Endothelial cell of umbilical vein (primary cell): ENCODE data around the gene CEP85. TPM values are rescaled to one million over a fixed set of nuclear protein-coding genes. Genes with fewer than 3 reads are reported as not detected.

Experiments used
- BruUV-seq: library from RNA; stranded (reverse); fragments of 400-500 nt; replicated peaks from 2 replicates; lab custom pipeline; 2021; lab: Mats Ljungman, UMichigan
- CTCF ChIA-PET: fragments of 300-600, 350-600 bp; sonication (Branson Sonifier 250); formaldehyde crosslinking; loops from one replicate; lab custom pipeline; 2021; ENCODE audit warnings: antibody characterized with exemption, inconsistent platforms; lab: Charles Lee
- POLR2A ChIA-PET: fragments of 300-600, 350-600 bp; sonication (Branson Sonifier 250); formaldehyde crosslinking; loops from one replicate; lab custom pipeline; 2021; ENCODE audit warnings: antibody characterized with exemption, inconsistent platforms; lab: Charles Lee
- DNase-seq: peaks from one replicate; pipeline ENCODE4 v3.0.0-alpha.2; 2011; ENCODE audit warnings: low read depth, low spot score
- FAIRE-seq: peaks from 2 replicates; lab custom pipeline; 2011; peaks lifted over from hg19 to GRCh38; lab: Jason Lieb, UNC
- H2AFZ ChIP-seq: 2 replicates; pipeline ENCODE4 v1.6.0; 2012; ENCODE audit warnings: low read depth, low read length, control low read depth, inconsistent platforms
- H3K27ac ChIP-seq: 2 replicates; pipeline ENCODE4 v1.5.1; 2011; ENCODE audit warnings: low read depth, mild to moderate bottlenecking, control low read depth, low read length, moderate library complexity; ENCODE audit not compliant: insufficient read depth
- H3K27me3 ChIP-seq, 2 experiments: 2 replicates each; pipeline versions ENCODE4 v1.6.0 to v1.6.1; 2011; ENCODE audit warnings: low read length in 2 of 2, mixed read lengths in 1 of 2; ENCODE audit not compliant: control insufficient read depth in 2 of 2, insufficient read depth in 2 of 2
- H3K36me3 ChIP-seq, 2 experiments: 2 replicates in 1 of 2; 3 replicates in 1 of 2; pipeline ENCODE4 v1.5.1; 2011; ENCODE audit warnings: low read length in 2 of 2, mild to moderate bottlenecking in 1 of 2, moderate library complexity in 1 of 2; ENCODE audit not compliant: control insufficient read depth in 2 of 2, insufficient read depth in 2 of 2; ENCODE audit errors: extremely low read depth in 1 of 2
- H3K4me1 ChIP-seq: 3 replicates; pipeline ENCODE4 v1.5.1; 2011; ENCODE audit warnings: mild to moderate bottlenecking, low read length; ENCODE audit not compliant: control insufficient read depth, insufficient read depth; ENCODE audit errors: extremely low read depth
- H3K4me2 ChIP-seq: 2 replicates; pipeline ENCODE4 v1.6.1; 2011; ENCODE audit warnings: low read length, control low read depth, mixed read lengths; ENCODE audit not compliant: insufficient read depth
- H3K4me3 ChIP-seq, 3 experiments: fragments of 200-600 bp in 1 of 3; sonication (generic), shearing (Covaris generic) in 1 of 3; replicated peaks in 1 of 3; 2 replicates each; pipeline ENCODE4 v1.5.1; 2011 to 2016; ENCODE audit warnings: control low read depth in 3 of 3, low read length in 3 of 3, mild to moderate bottlenecking in 2 of 3, inconsistent platforms in 1 of 3, low read depth in 1 of 3, moderate library complexity in 1 of 3; ENCODE audit not compliant: insufficient read depth in 1 of 3
- H3K79me2 ChIP-seq: 2 replicates; pipeline ENCODE4 v1.6.0; 2012; ENCODE audit warnings: low read length, inconsistent platforms; ENCODE audit not compliant: control insufficient read depth, insufficient read depth
- H3K9ac ChIP-seq: replicated peaks from 2 replicates; pipeline ENCODE3; 2011; ENCODE audit warnings: low read length, control low read depth; ENCODE audit not compliant: insufficient read depth; ENCODE audit errors: extremely low read depth
- H3K9me1 ChIP-seq: replicated peaks from 3 replicates; pipeline ENCODE4 v1.6.0; 2011; ENCODE audit warnings: mild to moderate bottlenecking, low read length; ENCODE audit not compliant: control insufficient read depth, insufficient read depth; ENCODE audit errors: extremely low read depth
- H3K9me3 ChIP-seq: replicated peaks from 2 replicates; pipeline ENCODE4 v1.5.1; 2012; ENCODE audit warnings: low read length, inconsistent platforms; ENCODE audit not compliant: control insufficient read depth, insufficient read depth
- H4K20me1 ChIP-seq: replicated peaks from 2 replicates; pipeline ENCODE3; 2011; ENCODE audit warnings: mild to moderate bottlenecking, low read length; ENCODE audit not compliant: control insufficient read depth, insufficient read depth; ENCODE audit errors: extremely low read depth
- EZH2 ChIP-seq: IDR thresholded peaks from 2 replicates; pipeline ENCODE4 v1.6.1; 2012; ENCODE audit warnings: borderline replicate concordance, low read depth, mild to moderate bottlenecking, moderate library complexity, low read length, inconsistent platforms; ENCODE audit not compliant: severe bottlenecking
- FOS ChIP-seq: IDR thresholded peaks from 2 replicates; pipeline ENCODE4 v1.6.1; 2011; ENCODE audit warnings: mild to moderate bottlenecking, low read length, moderate library complexity, borderline replicate concordance; ENCODE audit not compliant: insufficient read depth
- GATA2 ChIP-seq: IDR thresholded peaks from 2 replicates; pipeline ENCODE4 v1.7.0; 2011; ENCODE audit warnings: low read depth, mild to moderate bottlenecking, moderate library complexity, mixed read lengths, low read length; ENCODE audit not compliant: insufficient read length, insufficient read depth
- JUN ChIP-seq: IDR thresholded peaks from 2 replicates; pipeline ENCODE4 v1.6.1; 2011; ENCODE audit warnings: borderline replicate concordance, low read depth; ENCODE audit not compliant: insufficient read length, insufficient read depth
- MYC ChIP-seq: IDR thresholded peaks from one replicate; pipeline ENCODE4 v1.6.1; 2011; ENCODE audit warnings: mild to moderate bottlenecking, low read depth, low read length
- POLR2A ChIP-seq: IDR thresholded peaks from 2 replicates; pipeline ENCODE4 v1.6.1; 2012; ENCODE audit warnings: low read depth, mild to moderate bottlenecking, control low read depth, low read length
- POLR2AphosphoS5 ChIP-seq: IDR thresholded peaks from 2 replicates; pipeline ENCODE4 v1.6.1; 2012; ENCODE audit warnings: low read depth, mild to moderate bottlenecking, control low read depth, low read length, moderate library complexity; ENCODE audit not compliant: insufficient read depth
- dilution Hi-C: fragments of 300-500 bp; cut with MboI; formaldehyde crosslinking; loops from one replicate; pipeline ENCODE4 v1.15.0; 2019; ENCODE audit warnings: low sequenced_read_pairs; ENCODE audit not compliant: extremely low pct_ligation_motif_present
- intact Hi-C: fragments of 100-400 bp; cut with micrococcal nuclease; formaldehyde crosslinking; loops from one replicate; pipeline ENCODE4 v1.10.0; 2022
- polyA plus RNA-seq, 4 experiments: library from polyadenylated mRNA; depleted of rRNA in 3 of 4; stranded (reverse) in 3 of 4; unstranded in 1 of 4; fragments of >200 nt; gene quantifications; 2 replicates each; pipeline versions ENCODE4 v1.2.1 to v1.2.3, GENCODE V29; 2011 to 2012; ENCODE audit warnings: missing spikeins in 1 of 4
- total RNA-seq: library from RNA; stranded (reverse); gene quantifications from 2 replicates; pipeline ENCODE4 v1.2.3, GENCODE V29; 2021
- TF ChIP-seq, protein P1 (sequence below): IDR thresholded peaks from 2 replicates; pipeline ENCODE4 v1.6.1; 2011; ENCODE audit not compliant: insufficient read depth, insufficient read length
- TF ChIP-seq, protein P2 (sequence below), 2 donors: IDR thresholded peaks; 1 replicate in 1 of 2; 2 replicates in 1 of 2; pipeline ENCODE4 v1.5.1; 2011; ENCODE audit warnings: low read length in 2 of 2, mild to moderate bottlenecking in 2 of 2, moderate library complexity in 2 of 2, control low read depth in 1 of 2, inconsistent platforms in 1 of 2, low read depth in 1 of 2; ENCODE audit not compliant: insufficient read depth in 1 of 2; ENCODE audit errors: extremely low read depth in 1 of 2

The CEP85 gene
- total and polyA plus RNA-seq, 2 donors (not counting 3 experiments of a cell fraction or from before 2014, with no cell fraction given) = 15.2 to 17.8 TPM

DNA sequence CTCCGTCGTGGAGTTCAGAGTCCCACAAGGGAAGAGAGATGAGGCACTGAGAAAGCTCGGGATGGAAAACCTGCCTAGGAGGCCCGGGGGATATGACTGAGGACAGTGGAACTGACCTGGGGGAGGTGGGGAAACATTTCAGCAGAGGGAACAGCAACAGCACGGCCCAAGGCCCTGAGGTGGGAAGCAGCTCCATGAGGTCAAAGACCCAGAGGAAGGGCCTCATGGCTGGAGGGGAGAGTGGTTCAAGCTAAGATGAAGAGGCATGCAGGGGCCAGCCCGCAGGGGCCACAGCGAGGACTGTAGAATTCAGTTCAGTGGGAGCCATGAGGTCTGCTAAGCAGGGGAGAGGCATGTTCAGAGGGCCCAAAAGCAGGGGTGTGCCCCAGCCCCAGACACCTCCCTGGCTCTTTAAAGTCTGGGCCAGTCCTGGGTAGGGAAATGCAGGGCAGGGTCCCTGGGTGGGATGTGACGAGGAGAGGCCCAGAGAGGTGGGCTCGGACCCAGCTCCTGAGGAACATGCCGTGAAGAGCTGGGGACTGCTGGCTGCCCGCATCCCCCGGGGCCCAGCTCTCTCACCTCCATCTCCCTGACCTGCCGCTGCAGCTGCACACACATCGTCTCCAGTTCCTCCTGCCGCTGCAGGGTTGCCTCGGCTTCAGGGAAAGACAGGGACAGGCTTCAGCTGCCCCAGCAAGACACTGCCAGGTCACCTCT lies 62.5 kb downstream of the CEP85 start:
- FAIRE-seq = no peak
- TF ChIP-seq EZH2 (no peak), POLR2A (no peak), MYC (no peak), JUN (no peak), GATA2 (no peak), FOS (no peak), POLR2AphosphoS5 (no peak)
- TF ChIP-seq, protein P1, sequence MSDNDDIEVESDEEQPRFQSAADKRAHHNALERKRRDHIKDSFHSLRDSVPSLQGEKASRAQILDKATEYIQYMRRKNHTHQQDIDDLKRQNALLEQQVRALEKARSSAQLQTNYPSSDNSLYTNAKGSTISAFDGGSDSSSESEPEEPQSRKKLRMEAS = no peak
- TF ChIP-seq, protein P2, sequence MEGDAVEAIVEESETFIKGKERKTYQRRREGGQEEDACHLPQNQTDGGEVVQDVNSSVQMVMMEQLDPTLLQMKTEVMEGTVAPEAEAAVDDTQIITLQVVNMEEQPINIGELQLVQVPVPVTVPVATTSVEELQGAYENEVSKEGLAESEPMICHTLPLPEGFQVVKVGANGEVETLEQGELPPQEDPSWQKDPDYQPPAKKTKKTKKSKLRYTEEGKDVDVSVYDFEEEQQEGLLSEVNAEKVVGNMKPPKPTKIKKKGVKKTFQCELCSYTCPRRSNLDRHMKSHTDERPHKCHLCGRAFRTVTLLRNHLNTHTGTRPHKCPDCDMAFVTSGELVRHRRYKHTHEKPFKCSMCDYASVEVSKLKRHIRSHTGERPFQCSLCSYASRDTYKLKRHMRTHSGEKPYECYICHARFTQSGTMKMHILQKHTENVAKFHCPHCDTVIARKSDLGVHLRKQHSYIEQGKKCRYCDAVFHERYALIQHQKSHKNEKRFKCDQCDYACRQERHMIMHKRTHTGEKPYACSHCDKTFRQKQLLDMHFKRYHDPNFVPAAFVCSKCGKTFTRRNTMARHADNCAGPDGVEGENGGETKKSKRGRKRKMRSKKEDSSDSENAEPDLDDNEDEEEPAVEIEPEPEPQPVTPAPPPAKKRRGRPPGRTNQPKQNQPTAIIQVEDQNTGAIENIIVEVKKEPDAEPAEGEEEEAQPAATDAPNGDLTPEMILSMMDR (IDR thresholded peaks at IDR 0.05; ENCODE audit: extremely low read depth in 1 of 2, insufficient read depth in 1 of 2, low read depth in 1 of 2, low read length in 2 of 2) = no peak
- H3K4me1 ChIP-seq = peaks cover 4% of the 10 kb centered on the region
- no TSS peak for BruUV-seq
- H4K20me1 ChIP-seq = no peaks in the 10 kb centered on the region
- no peaks in the 10 kb centered on the region for H3K9me1 ChIP-seq
- no peak overlapping the region for H3K4me2 ChIP-seq
- ChIA-PET POLR2A (no interaction called here), CTCF (interaction anchor here (1.1 kb wide), 1 partner anchor 68 kb away, joined by 3 read pairs; no protein-coding TSS in a partner anchor)
- H3K4me3 ChIP-seq = no peak overlapping the region
- no peak overlapping the region for H2AFZ ChIP-seq
- no peaks in the 10 kb centered on the region for H3K36me3 ChIP-seq
- H3K9ac ChIP-seq = no peak overlapping the region
- no peaks in the 10 kb centered on the region for H3K79me2 ChIP-seq
- no peaks in the 10 kb centered on the region for H3K9me3 ChIP-seq
- dilution Hi-C loops (no loop called here), intact Hi-C loops (no loop called here)
- H3K27ac ChIP-seq = no peak overlapping the region
- DNase-seq = no peak
- H3K27me3 ChIP-seq = no peaks in the 10 kb centered on the region
